WTC11 (cell line): ENCODE measurements around the gene PAPOLA. TPM values are rescaled to one million over a fixed set of nuclear protein-coding genes. Genes with fewer than 3 reads are reported as not detected.

Experiments used
- ATF1 ChIP-seq: sonication (generic); formaldehyde crosslinking; IDR thresholded peaks from 2 replicates; pipeline ENCODE4 v1.8.1; 2023; ENCODE audit warnings: mild to moderate bottlenecking, moderate library complexity, missing genetic modification reagents
- FOXP4 ChIP-seq: sonication (generic); formaldehyde crosslinking; IDR thresholded peaks from 2 replicates; pipeline ENCODE4 v1.8.0; 2022; ENCODE audit warnings: mild to moderate bottlenecking, missing genetic modification reagents
- TCF7 ChIP-seq: sonication (generic); formaldehyde crosslinking; IDR thresholded peaks from 2 replicates; pipeline ENCODE4 v1.8.0; 2022; ENCODE audit warnings: mild to moderate bottlenecking, low read depth, missing genetic modification reagents, moderate library complexity
- ZBTB43 ChIP-seq: sonication (generic); formaldehyde crosslinking; IDR thresholded peaks from 2 replicates; pipeline ENCODE4 v1.8.1; 2023; ENCODE audit warnings: mild to moderate bottlenecking, missing genetic modification reagents
- ZNF121 ChIP-seq: sonication (generic); formaldehyde crosslinking; IDR thresholded peaks from 2 replicates; pipeline ENCODE4 v1.8.0; 2023; ENCODE audit warnings: missing genetic modification reagents
- ZNF532 ChIP-seq: fragments of 250-450 bp; sonication (Bioruptor Pico); IDR thresholded peaks from 2 replicates; pipeline ENCODE4 v1.9.0; 2021; ENCODE audit warnings: mild to moderate bottlenecking, borderline replicate concordance
- total RNA-seq: library from RNA; stranded (reverse); gene quantifications from 3 replicates; pipeline ENCODE4 v1.2.3, GENCODE V29; 2021
- TF ChIP-seq, protein P1 (sequence below): sonication (generic); formaldehyde crosslinking; IDR thresholded peaks from 2 replicates; pipeline ENCODE4 v1.8.1; 2023; ENCODE audit warnings: mild to moderate bottlenecking, missing genetic modification reagents, borderline replicate concordance
- TF ChIP-seq, protein P2 (sequence below): sonication (generic); formaldehyde crosslinking; IDR thresholded peaks from 2 replicates; pipeline ENCODE4 v1.8.1; 2022; ENCODE audit warnings: low read depth, mild to moderate bottlenecking, moderate library complexity, missing genetic modification reagents, borderline replicate concordance
- TF ChIP-seq, protein P3 (sequence below): fragments of 250-450 bp; sonication (Bioruptor Pico); IDR thresholded peaks from 2 replicates; pipeline ENCODE4 v1.8.0; 2021; ENCODE audit warnings: mild to moderate bottlenecking
- TF ChIP-seq, protein P4 (sequence below): sonication (generic); formaldehyde crosslinking; IDR thresholded peaks from 2 replicates; pipeline ENCODE4 v1.8.1; 2022; ENCODE audit warnings: low read depth, missing genetic modification reagents, borderline replicate concordance

PAPOLA gene
- total RNA-seq, 1 experiment from 2014 or later: 210 TPM

- TF ChIP-seq, protein P1, sequence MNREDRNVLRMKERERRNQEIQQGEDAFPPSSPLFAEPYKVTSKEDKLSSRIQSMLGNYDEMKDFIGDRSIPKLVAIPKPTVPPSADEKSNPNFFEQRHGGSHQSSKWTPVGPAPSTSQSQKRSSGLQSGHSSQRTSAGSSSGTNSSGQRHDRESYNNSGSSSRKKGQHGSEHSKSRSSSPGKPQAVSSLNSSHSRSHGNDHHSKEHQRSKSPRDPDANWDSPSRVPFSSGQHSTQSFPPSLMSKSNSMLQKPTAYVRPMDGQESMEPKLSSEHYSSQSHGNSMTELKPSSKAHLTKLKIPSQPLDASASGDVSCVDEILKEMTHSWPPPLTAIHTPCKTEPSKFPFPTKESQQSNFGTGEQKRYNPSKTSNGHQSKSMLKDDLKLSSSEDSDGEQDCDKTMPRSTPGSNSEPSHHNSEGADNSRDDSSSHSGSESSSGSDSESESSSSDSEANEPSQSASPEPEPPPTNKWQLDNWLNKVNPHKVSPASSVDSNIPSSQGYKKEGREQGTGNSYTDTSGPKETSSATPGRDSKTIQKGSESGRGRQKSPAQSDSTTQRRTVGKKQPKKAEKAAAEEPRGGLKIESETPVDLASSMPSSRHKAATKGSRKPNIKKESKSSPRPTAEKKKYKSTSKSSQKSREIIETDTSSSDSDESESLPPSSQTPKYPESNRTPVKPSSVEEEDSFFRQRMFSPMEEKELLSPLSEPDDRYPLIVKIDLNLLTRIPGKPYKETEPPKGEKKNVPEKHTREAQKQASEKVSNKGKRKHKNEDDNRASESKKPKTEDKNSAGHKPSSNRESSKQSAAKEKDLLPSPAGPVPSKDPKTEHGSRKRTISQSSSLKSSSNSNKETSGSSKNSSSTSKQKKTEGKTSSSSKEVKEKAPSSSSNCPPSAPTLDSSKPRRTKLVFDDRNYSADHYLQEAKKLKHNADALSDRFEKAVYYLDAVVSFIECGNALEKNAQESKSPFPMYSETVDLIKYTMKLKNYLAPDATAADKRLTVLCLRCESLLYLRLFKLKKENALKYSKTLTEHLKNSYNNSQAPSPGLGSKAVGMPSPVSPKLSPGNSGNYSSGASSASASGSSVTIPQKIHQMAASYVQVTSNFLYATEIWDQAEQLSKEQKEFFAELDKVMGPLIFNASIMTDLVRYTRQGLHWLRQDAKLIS (CRISPR knock-in tag): no peak
- TF ChIP-seq TCF7: no peak
- TF ChIP-seq, protein P2, sequence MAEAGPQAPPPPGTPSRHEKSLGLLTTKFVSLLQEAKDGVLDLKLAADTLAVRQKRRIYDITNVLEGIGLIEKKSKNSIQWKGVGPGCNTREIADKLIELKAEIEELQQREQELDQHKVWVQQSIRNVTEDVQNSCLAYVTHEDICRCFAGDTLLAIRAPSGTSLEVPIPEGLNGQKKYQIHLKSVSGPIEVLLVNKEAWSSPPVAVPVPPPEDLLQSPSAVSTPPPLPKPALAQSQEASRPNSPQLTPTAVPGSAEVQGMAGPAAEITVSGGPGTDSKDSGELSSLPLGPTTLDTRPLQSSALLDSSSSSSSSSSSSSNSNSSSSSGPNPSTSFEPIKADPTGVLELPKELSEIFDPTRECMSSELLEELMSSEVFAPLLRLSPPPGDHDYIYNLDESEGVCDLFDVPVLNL (CRISPR knock-in tag): no peak
- TF ChIP-seq, protein P3, sequence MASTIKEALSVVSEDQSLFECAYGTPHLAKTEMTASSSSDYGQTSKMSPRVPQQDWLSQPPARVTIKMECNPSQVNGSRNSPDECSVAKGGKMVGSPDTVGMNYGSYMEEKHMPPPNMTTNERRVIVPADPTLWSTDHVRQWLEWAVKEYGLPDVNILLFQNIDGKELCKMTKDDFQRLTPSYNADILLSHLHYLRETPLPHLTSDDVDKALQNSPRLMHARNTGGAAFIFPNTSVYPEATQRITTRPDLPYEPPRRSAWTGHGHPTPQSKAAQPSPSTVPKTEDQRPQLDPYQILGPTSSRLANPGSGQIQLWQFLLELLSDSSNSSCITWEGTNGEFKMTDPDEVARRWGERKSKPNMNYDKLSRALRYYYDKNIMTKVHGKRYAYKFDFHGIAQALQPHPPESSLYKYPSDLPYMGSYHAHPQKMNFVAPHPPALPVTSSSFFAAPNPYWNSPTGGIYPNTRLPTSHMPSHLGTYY (CRISPR knock-in tag): no peak
- TF ChIP-seq, protein P4, sequence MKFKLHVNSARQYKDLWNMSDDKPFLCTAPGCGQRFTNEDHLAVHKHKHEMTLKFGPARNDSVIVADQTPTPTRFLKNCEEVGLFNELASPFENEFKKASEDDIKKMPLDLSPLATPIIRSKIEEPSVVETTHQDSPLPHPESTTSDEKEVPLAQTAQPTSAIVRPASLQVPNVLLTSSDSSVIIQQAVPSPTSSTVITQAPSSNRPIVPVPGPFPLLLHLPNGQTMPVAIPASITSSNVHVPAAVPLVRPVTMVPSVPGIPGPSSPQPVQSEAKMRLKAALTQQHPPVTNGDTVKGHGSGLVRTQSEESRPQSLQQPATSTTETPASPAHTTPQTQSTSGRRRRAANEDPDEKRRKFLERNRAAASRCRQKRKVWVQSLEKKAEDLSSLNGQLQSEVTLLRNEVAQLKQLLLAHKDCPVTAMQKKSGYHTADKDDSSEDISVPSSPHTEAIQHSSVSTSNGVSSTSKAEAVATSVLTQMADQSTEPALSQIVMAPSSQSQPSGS (CRISPR knock-in tag): no peak
- TF ChIP-seq ATF1: no peak
- TF ChIP-seq ZNF121 (CRISPR knock-in tag): no peak
- no peak for TF ChIP-seq ZNF532 (CRISPR knock-in tag)
- no peak for TF ChIP-seq FOXP4 (CRISPR knock-in tag)
- TF ChIP-seq ZBTB43 (CRISPR knock-in tag): no peak
These were observed 7.9 kb upstream of the PAPOLA start (continued) for GRCh38 chr14:96494331-96494730.
